Lower leg skin (tissue), 4 donors: ENCODE data around the gene DIP2A. TPM values are rescaled to one million over a fixed set of nuclear protein-coding genes. Genes with fewer than 3 reads are reported as not detected.

Experiments
- DNase-seq, 2 donors: peaks; one replicate each; pipeline ENCODE4 v3.0.0-alpha.2; 2019; ENCODE audit warnings: low spot score in 2 of 2
- H3K4me3 ChIP-seq: fragments of 200-600 bp; sonication (generic); 2 replicates; pipeline ENCODE4 v1.5.1; 2017; ENCODE audit warnings: mild to moderate bottlenecking, low read depth; ENCODE audit not compliant: poor library complexity, severe bottlenecking
- POLR2A ChIP-seq, 2 donors: fragments of 450-650 bp; IDR thresholded peaks; one replicate each; pipeline ENCODE4 v1.6.1; 2016 to 2017; ENCODE audit warnings: antibody characterized with exemption in 2 of 2, mild to moderate bottlenecking in 1 of 2, moderate library complexity in 1 of 2
- WGBS, 2 donors: methylation state at CpG; one replicate each; pipeline ENCODE4 v1.1.5; 2018; 5-methylcytosine and 5-hydroxymethylcytosine counted together
- intact Hi-C: fragments of 100-400 bp; cut with DNase I; formaldehyde crosslinking; loops from one replicate; pipeline ENCODE4 v1.15.0; 2023; ENCODE audit warnings: low total_unique reads
- total RNA-seq, 4 donors: library from RNA; depleted of rRNA; stranded (reverse); fragments of >200 nt; gene quantifications; one replicate each; pipeline ENCODE4 v1.1.0, GENCODE V29; 2016
- TF ChIP-seq, protein P1 (sequence below), 3 donors: fragments of 450-650 bp; IDR thresholded peaks; one replicate each; pipeline ENCODE4 v1.5.1; 2016; ENCODE audit warnings: antibody characterized with exemption in 3 of 3, mild to moderate bottlenecking in 3 of 3, moderate library complexity in 2 of 3

The DIP2A gene
- total RNA-seq, 4 donors from 2014 or later = 37.3 to 77.8 (median 38.5) TPM

DNA sequence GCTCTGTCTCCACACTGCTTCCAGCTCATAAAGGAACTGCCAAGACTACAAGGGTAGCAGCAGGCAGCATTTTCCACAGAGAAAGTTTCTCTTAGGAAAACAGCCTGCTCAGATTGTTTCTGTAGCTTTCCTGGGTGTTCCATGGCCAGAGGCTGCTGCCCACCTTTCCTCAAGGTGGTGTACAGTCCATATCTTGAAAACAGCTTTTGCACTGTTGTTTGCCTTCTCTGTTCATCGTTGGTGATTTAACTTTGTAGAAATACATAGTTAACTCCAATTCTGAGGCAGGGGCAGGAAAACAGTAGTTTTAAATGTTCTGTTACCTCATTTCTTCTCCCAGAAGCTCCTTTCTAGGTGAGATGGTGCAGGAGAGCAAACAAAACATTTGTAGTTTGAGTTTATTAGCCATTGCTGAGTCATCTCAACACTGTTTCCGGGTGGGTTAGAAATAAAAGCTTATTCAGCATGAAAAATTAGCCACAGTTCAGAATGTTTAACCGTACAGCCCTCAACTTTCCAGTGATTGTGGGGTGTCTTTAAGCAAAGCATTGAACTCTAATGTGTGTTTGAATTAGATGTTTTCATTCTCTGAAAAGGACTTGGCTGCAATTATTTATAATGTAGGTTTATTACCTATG is 41.7 kb downstream of the DIP2A start:
- WGBS, 2 donors = 49 to 59% methylated on average over 3 of the region's 3 CpGs
- TF ChIP-seq, protein P1, sequence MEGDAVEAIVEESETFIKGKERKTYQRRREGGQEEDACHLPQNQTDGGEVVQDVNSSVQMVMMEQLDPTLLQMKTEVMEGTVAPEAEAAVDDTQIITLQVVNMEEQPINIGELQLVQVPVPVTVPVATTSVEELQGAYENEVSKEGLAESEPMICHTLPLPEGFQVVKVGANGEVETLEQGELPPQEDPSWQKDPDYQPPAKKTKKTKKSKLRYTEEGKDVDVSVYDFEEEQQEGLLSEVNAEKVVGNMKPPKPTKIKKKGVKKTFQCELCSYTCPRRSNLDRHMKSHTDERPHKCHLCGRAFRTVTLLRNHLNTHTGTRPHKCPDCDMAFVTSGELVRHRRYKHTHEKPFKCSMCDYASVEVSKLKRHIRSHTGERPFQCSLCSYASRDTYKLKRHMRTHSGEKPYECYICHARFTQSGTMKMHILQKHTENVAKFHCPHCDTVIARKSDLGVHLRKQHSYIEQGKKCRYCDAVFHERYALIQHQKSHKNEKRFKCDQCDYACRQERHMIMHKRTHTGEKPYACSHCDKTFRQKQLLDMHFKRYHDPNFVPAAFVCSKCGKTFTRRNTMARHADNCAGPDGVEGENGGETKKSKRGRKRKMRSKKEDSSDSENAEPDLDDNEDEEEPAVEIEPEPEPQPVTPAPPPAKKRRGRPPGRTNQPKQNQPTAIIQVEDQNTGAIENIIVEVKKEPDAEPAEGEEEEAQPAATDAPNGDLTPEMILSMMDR (IDR thresholded peaks at IDR 0.05) = no peak
- TF ChIP-seq POLR2A (IDR thresholded peaks at IDR 0.05) = no peak
- no peak overlapping the region for H3K4me3 ChIP-seq
- no peak for DNase-seq
- intact Hi-C loops = no loop called here

DNA sequence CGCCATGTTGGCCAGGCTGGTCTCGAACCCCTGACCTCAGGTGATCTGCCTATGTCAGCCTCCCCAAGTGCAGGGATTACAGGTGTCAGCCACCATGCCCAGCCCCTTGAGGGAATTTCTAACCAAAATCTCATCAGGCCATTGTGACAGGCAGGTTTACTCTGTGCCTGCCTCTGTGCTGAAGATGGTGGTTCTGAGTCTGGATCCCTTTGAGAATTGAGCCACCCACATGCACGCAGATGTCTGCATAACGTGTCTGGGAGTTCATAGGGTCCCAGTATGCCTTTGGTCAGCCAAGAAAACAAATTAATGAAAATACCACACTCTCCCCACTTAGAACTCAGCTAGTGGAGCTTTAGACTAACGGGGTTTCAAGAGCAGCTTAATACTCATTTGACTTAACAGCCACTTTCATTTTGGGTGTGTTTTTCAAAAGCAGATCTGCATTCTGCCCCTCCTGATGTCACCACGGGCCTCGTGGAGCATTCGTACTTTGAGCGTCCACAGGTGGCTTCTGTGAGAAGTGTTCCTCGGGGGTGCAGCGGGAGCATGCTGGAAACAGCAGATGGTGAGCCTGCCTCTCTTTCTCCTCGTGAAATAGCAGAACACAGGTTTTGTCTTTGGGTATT is 45.3 kb downstream of the DIP2A start:
- DNase-seq = no peak
- TF ChIP-seq POLR2A (IDR thresholded peaks at IDR 0.05) = no peak
- TF ChIP-seq, protein P1 (IDR thresholded peaks at IDR 0.05) = no peak
- intact Hi-C loops = no loop called here
- no peak overlapping the region for H3K4me3 ChIP-seq
- 89 to 92% methylated on average over 12 of the region's 12 CpGs for WGBS, 2 donors

DNA sequence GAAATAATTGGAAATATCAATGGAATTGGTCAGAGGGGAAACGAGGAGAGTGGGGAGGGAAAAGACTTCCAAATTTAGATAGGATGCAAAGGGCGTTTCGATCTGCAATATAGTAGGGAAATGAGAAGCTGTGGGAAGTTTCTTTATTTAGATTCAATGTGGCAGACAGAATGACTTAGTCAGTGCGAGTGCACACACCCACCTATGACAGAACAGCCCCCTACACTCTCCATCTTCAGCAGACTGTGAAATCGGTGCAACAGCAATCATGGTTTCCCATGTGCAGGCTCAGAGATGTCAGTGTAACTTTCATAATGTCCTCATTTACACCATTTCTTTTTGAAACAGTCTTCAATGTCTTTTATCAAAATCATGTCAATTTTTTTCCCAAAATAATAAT is 46.0 kb downstream of the DIP2A start:
- intact Hi-C loops = no loop called here
- no peak overlapping the region for H3K4me3 ChIP-seq
- no peak for DNase-seq
- no peak for TF ChIP-seq POLR2A (IDR thresholded peaks at IDR 0.05)
- TF ChIP-seq, protein P1 (IDR thresholded peaks at IDR 0.05) = no peak
- 83 to 91% methylated on average over 5 of the region's 5 CpGs for WGBS, 2 donors

DNA sequence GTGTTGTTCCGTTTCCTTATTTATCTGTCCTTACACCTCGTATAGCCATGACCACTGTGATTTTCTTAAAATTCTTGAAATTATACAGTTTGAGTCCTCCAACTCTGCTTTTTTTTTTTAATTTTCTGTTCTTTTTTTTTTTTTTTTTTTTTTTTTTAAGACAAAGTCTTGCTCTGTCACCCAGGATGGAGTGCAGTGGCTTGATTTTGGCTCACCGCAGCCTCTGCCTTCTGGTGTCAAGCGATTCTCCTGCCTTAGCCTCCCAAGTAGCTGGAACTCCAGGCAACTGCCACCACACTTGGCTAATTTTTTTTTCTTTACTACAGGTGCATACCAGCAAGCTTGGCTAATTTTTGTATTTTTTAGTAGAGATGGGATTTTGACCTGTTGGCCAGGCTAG is 48.9 kb downstream of the DIP2A start:
- DNase-seq = no peak
- 73 to 90% methylated on average over 4 of the region's 4 CpGs for WGBS, 2 donors
- intact Hi-C loops = no loop called here
- TF ChIP-seq, protein P1 (IDR thresholded peaks at IDR 0.05) = no peak
- no peak for TF ChIP-seq POLR2A (IDR thresholded peaks at IDR 0.05)
- no peak overlapping the region for H3K4me3 ChIP-seq

DNA sequence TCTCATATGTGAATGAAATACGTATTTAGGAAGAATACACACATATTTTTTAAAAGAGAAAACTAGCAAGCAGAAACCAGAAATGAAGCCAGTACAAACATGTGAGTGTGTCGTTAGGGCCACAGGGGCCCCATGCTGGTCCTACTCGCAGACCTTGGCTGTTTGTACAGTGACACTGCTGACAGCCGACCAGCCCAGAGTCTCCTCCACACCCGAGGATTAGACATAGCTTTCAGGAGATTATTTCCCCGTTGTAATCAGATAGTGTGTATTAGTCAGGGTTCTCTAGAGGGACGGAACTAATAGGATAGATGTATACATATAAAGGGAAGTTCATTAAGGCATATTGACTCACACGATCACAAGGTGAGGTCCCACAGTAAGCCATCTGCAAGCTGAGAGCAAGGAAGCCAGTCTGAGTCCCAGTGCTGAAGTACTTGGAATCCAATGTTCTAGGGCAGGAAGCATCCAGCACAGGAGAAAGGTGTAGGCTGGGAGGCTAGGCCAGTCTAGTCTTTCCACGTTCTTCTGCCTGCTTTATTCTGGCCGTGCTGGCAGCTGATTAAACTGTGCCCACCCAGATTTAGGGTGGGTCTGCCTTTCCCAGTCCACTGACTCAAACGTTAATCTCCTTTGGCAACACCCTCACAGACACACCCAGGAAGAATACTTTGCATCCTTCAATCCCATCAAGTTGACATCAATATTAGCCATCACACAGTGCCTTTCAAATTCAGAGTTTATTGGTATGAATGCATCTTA is 51.2 kb downstream of the DIP2A start:
- intact Hi-C loops = no loop called here
- 58 to 71% methylated on average over 11 of the region's 11 CpGs for WGBS, 2 donors
- no peak for DNase-seq
- H3K4me3 ChIP-seq = no peak overlapping the region
- TF ChIP-seq POLR2A (IDR thresholded peaks at IDR 0.05) = no peak
- TF ChIP-seq, protein P1 (IDR thresholded peaks at IDR 0.05) = no peak
